ENCODE measurements around the gene TXNIP.

TXNIP gene

GRCh38 chr1:146012703-146013558 is 16.6 kb upstream of the TXNIP start:
- peak in 13 of 58 donors; percentile 1 to 49 (median 12) for DNase-seq

GRCh38 chr1:146010126-146010738 is 13.9 kb upstream of the TXNIP start:
- DNase-seq, result no peak

GRCh38 chr1:146007489-146008133 is 11.2 kb upstream of the TXNIP start:
- DNase-seq, result no peak

GRCh38 chr1:146001709-146002108 is 5.3 kb upstream of the TXNIP start:
- DNase-seq, result no peak

GRCh38 chr1:145999321-146000024 is 3.1 kb upstream of the TXNIP start:
- no peak for DNase-seq

GRCh38 chr1:145997718-145998023 is 1.3 kb upstream of the TXNIP start:
- peak in 1 of 58 donors; percentile 16 for DNase-seq

GRCh38 chr1:145997016-145997717 is 788 bp upstream of the TXNIP start:
- DNase-seq, result peak in 7 of 58 donors; percentile 10 to 76 (median 64)

GRCh38 chr1:145995964-145996432 is 381 bp downstream of the TXNIP start:
- peak in 3 of 58 donors; percentile 6 to 15 (median 9) for DNase-seq

DNA sequence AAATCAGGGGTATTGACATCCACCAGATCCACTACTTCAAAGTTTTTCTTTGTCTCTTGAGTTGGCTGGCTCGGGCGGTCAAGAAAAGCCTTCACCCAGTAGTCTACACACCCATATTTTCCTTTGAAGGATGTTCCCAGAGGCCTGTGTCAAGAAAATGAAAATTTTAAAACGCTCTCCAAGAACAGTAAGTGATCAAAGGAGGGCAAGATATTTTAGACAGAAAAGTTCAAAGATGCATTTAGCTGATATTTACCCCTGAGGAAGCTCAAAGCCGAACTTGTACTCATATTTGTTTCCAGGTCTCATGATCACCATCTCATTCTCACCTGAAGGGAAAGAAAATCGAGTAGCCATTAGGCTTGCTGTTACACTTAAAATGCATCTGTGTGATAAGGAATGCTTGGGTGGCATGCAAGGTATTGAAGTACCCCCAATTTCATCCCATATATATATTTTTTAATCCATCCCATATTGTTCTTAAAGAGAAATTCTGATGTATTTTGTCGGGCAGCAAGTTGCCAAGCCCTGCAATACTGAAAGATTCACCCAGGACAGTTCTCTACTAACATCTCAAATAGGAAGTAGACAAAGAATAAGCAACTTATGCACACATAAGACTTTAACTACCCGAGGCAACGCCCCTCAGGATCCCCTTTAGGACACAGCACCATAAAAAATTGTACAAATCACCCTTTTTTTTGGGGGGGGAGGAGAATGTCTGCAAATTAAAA is 1.1 kb downstream of the TXNIP start:
- no peak for DNase-seq

GRCh38 chr1:145994391-145995120 is 1.8 kb downstream of the TXNIP start:
- peak in 3 of 58 donors; percentile 13 to 21 (median 20) for DNase-seq

GRCh38 chr1:145993618-145994390 is 2.6 kb downstream of the TXNIP start:
- no peak for DNase-seq

DNA sequence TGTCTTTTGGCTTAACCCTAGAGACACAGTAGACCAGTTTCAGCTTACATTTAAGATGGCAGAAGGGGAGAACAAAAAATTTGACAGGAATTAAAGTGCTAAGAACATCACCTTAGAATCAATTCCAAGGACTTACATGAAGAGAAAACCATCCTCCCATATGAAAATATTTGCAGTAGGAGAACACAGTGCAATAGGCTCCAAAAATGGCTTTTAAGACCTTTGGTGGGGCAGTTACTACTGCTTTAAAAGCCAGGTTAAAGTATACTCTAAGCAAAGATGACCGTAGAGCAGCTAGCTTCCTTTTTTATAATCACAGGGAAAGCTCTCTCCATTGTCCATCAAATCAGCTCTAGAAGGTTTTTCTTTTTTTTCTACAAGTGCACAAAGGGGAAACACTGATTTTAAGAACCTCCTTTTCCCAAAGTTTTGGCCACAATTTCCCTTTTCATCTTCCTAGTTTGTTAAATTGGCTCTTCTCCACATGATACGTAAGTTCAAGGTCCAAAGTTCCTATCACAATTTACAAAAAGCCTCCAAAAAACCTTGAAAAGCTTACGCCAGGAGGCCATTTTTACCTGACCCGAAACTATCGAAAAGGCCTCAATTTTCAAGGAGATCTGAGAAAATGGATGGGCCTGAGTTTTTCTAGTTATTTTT is 3.3 kb downstream of the TXNIP start:
- DNase-seq, result no peak

DNA sequence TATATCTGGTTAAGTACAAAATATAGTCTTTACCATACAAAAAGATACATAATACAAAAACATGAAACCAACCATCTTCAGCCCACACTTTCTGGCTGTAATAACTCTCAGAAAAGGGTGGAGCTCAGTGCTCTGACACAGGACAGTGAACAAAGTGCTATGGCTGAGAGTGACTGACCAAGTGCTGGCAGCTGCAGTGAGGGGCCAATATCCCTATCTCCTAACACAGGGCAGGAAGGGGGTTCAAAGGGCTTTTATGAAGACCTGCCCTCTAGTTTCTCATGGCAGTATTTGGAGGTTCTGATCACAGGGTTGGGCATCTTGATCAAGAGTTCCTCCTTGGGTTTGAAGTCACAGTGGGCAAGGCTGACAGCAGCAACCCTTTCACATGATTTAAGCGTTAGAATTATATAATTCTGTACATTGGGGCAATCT is 3.9 kb downstream of the TXNIP start:
- no peak for DNase-seq

GRCh38 chr1:145991735-145992412 is 4.5 kb downstream of the TXNIP start:
- no peak for DNase-seq

- no peak for DNase-seq
Measured at GRCh38 chr1:145990249-145990855, 6.0 kb downstream of the TXNIP start.

GRCh38 chr1:145988773-145989172 is 7.6 kb downstream of the TXNIP start:
- no peak for DNase-seq

DNA sequence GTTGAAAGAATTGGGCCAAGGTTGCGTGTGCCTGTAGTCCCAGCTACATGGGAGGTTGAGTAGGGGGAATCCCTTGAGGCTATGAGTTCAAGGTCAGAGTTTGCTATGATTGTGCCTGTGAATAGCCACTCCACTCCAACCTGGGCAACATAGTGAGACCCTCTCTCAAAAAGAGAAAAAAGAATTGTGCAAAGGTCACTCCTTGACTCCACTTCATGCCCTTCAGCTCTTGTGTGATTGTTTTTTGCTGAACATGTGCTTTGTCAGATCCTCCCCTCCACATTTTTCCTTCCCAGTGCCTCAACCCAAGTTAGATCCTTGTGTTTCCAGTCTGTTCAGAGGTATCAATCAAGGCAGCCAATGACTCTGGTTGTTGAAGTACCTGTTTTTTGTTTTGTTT is 8.5 kb downstream of the TXNIP start:
- DNase-seq, result no peak
